ENCODE data around the gene NEK10.

DNA sequence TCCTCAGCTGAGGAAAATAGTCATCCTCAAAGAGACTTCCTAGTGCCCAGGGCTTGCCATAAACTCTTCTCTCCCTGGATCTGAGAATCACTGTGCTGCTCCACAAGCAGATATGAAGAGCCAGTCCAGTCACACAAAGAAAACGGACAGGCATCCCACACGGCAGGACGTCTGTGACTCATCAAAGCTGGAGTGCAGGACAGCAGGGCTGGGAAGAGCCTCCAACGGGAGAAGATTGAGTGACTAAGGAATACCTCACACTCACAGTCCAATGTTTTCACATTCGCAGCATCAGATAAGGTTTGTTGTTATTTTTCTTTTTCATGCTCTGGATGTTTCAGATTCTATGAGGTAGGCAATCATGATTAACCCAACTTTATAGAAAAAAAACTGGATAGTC lies 57.8 kb downstream of the NEK10 start:
- TF ChIP-seq ELF1 (IDR thresholded peaks at IDR 0.05; ENCODE audit: borderline replicate concordance, low read depth) (no peak), SIN3A (IDR thresholded peaks at IDR 0.05; ENCODE audit: low read depth) (peak; percentile 40; the same call in 1 of the 2 replicates), SP1 (IDR thresholded peaks at IDR 0.05; ENCODE audit: low read depth) (peak; percentile 78), EZH2phosphoT487 (IDR thresholded peaks at IDR 0.05; ENCODE audit: borderline replicate concordance) (no peak), EGR1 (IDR thresholded peaks at IDR 0.05; ENCODE audit: low read depth) (no peak), ZNF274 (IDR thresholded peaks at IDR 0.05; ENCODE audit: low read depth, low read length) (no peak), POLR2A (IDR thresholded peaks at IDR 0.05; ENCODE audit: borderline replicate concordance, extremely low read depth, insufficient read depth, insufficient read length) (no peak), POLR2AphosphoS5 (IDR thresholded peaks at IDR 0.05; ENCODE audit: low read depth, low read length) (peak; percentile 23; the same call in 1 of the 2 replicates), EZH2 (IDR thresholded peaks at IDR 0.05) (no peak)
- TF ChIP-seq, protein P1, sequence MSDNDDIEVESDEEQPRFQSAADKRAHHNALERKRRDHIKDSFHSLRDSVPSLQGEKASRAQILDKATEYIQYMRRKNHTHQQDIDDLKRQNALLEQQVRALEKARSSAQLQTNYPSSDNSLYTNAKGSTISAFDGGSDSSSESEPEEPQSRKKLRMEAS (IDR thresholded peaks at IDR 0.05), result peak; percentile 68
- TF ChIP-seq, protein P2, sequence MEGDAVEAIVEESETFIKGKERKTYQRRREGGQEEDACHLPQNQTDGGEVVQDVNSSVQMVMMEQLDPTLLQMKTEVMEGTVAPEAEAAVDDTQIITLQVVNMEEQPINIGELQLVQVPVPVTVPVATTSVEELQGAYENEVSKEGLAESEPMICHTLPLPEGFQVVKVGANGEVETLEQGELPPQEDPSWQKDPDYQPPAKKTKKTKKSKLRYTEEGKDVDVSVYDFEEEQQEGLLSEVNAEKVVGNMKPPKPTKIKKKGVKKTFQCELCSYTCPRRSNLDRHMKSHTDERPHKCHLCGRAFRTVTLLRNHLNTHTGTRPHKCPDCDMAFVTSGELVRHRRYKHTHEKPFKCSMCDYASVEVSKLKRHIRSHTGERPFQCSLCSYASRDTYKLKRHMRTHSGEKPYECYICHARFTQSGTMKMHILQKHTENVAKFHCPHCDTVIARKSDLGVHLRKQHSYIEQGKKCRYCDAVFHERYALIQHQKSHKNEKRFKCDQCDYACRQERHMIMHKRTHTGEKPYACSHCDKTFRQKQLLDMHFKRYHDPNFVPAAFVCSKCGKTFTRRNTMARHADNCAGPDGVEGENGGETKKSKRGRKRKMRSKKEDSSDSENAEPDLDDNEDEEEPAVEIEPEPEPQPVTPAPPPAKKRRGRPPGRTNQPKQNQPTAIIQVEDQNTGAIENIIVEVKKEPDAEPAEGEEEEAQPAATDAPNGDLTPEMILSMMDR (IDR thresholded peaks at IDR 0.05 in 2 of 3, conservative IDR thresholded peaks at IDR 0.05 in 1 of 3; ENCODE audit: borderline replicate concordance in 1 of 3, insufficient read depth in 1 of 3, low read depth in 2 of 3, low read length in 2 of 3), result no peak
- TF ChIP-seq, protein P3, sequence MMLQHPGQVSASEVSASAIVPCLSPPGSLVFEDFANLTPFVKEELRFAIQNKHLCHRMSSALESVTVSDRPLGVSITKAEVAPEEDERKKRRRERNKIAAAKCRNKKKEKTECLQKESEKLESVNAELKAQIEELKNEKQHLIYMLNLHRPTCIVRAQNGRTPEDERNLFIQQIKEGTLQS (IDR thresholded peaks at IDR 0.05), result peak; percentile 63
- TF ChIP-seq, protein P4, sequence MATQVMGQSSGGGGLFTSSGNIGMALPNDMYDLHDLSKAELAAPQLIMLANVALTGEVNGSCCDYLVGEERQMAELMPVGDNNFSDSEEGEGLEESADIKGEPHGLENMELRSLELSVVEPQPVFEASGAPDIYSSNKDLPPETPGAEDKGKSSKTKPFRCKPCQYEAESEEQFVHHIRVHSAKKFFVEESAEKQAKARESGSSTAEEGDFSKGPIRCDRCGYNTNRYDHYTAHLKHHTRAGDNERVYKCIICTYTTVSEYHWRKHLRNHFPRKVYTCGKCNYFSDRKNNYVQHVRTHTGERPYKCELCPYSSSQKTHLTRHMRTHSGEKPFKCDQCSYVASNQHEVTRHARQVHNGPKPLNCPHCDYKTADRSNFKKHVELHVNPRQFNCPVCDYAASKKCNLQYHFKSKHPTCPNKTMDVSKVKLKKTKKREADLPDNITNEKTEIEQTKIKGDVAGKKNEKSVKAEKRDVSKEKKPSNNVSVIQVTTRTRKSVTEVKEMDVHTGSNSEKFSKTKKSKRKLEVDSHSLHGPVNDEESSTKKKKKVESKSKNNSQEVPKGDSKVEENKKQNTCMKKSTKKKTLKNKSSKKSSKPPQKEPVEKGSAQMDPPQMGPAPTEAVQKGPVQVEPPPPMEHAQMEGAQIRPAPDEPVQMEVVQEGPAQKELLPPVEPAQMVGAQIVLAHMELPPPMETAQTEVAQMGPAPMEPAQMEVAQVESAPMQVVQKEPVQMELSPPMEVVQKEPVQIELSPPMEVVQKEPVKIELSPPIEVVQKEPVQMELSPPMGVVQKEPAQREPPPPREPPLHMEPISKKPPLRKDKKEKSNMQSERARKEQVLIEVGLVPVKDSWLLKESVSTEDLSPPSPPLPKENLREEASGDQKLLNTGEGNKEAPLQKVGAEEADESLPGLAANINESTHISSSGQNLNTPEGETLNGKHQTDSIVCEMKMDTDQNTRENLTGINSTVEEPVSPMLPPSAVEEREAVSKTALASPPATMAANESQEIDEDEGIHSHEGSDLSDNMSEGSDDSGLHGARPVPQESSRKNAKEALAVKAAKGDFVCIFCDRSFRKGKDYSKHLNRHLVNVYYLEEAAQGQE (IDR thresholded peaks at IDR 0.05; ENCODE audit: low read depth), result no peak
